22Rv1 (cell line): ENCODE results near the gene WDR38.
"Not testable (repeated sequence)": the region's sequence is repeated elsewhere in the genome, so short reads cannot be mapped to it uniquely, and the experiment has no call there.

ENCODE experiments used
- H3K27ac ChIP-seq: fragments of 450-650 bp; 2 replicates; pipeline ENCODE4 v1.5.1; 2017
- CTCF ChIP-seq: fragments of 450-650 bp; IDR thresholded peaks from 2 replicates; pipeline ENCODE4 v1.5.1; 2017; ENCODE audit warnings: mild to moderate bottlenecking
- ZFX ChIP-seq: fragments of 450-650 bp; IDR thresholded peaks from 2 replicates; pipeline ENCODE4 v1.6.1; 2017; ENCODE audit warnings: antibody characterized with exemption, borderline replicate concordance

Gene WDR38

GRCh38 chr9:124844291-124844690 lies 9.0 kb upstream of the WDR38 start:
- no peak overlapping the region for H3K27ac ChIP-seq
- TF ChIP-seq CTCF (no peak), ZFX (no peak)

GRCh38 chr9:124846467-124846866 lies 6.8 kb upstream of the WDR38 start:
- not testable (repeated sequence) for H3K27ac ChIP-seq

- H3K27ac ChIP-seq, result no peak overlapping the region
- TF ChIP-seq ZFX (no peak), CTCF (no peak)
These were observed 6.3 kb upstream of the WDR38 start for GRCh38 chr9:124846969-124847368.

GRCh38 chr9:124849801-124850200 lies 3.5 kb upstream of the WDR38 start:
- H3K27ac ChIP-seq, result no peak overlapping the region
- TF ChIP-seq ZFX (no peak), CTCF (no peak)

- H3K27ac ChIP-seq, result no peak overlapping the region
- TF ChIP-seq CTCF (no peak), ZFX (no peak)
These were observed 985 bp upstream of the WDR38 start for GRCh38 chr9:124852121-124852828.

GRCh38 chr9:124853605-124854143 lies 414 bp downstream of the WDR38 start:
- TF ChIP-seq CTCF (no peak), ZFX (no peak)
- H3K27ac ChIP-seq, result no peak overlapping the region

GRCh38 chr9:124854161-124854560 lies 901 bp downstream of the WDR38 start:
- no peak for TF ChIP-seq CTCF
- TF ChIP-seq ZFX, result no peak
- H3K27ac ChIP-seq, result no peak overlapping the region

- peak overlapping the region; percentile 27; the same call in 1 of the 2 replicates for H3K27ac ChIP-seq
- no peak for TF ChIP-seq CTCF
- TF ChIP-seq ZFX, result no peak
These were observed 1.6 kb downstream of the WDR38 start for GRCh38 chr9:124854822-124855221.
